Coronary artery (tissue), 2 donors: ENCODE measurements around the gene RLBP1.

Experiments used
- DNase-seq: peaks from one replicate; pipeline ENCODE4 v3.0.0-alpha.2; 2017; ENCODE audit warnings: low spot score
- H3K27ac ChIP-seq, 2 donors: fragments of 200-600 bp; sonication (generic); one replicate each; pipeline ENCODE4 v1.5.1; 2016 to 2019
- H3K4me3 ChIP-seq: fragments of 200-600 bp; sonication (generic); 2 replicates; pipeline ENCODE4 v1.5.1; 2016; ENCODE audit warnings: mild to moderate bottlenecking, moderate library complexity
- TF ChIP-seq, protein P1 (sequence below): fragments of 200-600 bp; sonication (generic); IDR thresholded peaks from one replicate; pipeline ENCODE4 v1.5.1; 2019; ENCODE audit warnings: antibody characterized with exemption

The RLBP1 gene

DNA sequence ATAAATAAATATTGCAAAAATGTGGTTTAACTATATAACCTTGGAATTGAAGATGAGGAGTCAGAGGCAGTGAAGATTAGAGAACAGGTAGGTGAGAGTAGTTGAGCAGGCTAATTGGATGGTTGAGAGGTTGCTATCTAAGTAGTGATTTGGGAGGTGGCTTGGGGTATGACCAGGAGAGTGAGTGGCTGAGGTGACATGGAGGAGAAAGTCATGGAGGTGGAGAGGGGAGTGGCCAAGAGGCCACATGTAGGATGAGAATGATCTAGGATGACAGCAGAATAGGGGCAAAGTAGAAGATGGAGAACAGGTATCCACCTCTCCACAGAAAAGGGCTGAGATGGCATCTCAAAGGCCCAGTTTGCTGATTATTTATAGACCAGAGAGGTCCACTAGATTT, 10.5 kb upstream of the RLBP1 start:
- DNase-seq, result no peak
- TF ChIP-seq, protein P1, sequence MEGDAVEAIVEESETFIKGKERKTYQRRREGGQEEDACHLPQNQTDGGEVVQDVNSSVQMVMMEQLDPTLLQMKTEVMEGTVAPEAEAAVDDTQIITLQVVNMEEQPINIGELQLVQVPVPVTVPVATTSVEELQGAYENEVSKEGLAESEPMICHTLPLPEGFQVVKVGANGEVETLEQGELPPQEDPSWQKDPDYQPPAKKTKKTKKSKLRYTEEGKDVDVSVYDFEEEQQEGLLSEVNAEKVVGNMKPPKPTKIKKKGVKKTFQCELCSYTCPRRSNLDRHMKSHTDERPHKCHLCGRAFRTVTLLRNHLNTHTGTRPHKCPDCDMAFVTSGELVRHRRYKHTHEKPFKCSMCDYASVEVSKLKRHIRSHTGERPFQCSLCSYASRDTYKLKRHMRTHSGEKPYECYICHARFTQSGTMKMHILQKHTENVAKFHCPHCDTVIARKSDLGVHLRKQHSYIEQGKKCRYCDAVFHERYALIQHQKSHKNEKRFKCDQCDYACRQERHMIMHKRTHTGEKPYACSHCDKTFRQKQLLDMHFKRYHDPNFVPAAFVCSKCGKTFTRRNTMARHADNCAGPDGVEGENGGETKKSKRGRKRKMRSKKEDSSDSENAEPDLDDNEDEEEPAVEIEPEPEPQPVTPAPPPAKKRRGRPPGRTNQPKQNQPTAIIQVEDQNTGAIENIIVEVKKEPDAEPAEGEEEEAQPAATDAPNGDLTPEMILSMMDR, result no peak
- H3K4me3 ChIP-seq, result no peak overlapping the region
- H3K27ac ChIP-seq, result no peak overlapping the region

DNA sequence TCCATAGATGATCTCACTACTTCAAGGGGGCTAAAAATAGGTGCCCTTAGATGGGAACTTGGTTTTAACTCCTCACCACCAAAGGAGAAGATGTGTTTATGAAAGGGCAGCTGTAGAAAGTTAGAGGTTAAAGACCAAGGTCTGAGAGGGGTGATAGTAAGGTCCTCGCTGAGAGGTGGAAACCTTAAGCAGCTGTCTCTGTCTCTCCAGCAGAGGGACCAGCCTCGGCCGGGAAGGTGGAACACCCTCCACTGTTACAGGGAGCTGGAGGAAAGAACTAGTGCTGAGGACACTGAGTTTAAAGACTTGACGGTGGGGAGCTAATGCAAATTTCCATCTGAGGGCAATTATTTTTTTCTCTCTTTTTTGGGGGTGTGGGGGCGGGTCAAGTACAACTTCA, 8.9 kb upstream of the RLBP1 start:
- H3K4me3 ChIP-seq, result no peak overlapping the region
- TF ChIP-seq, protein P1, result no peak
- DNase-seq, result no peak

DNA sequence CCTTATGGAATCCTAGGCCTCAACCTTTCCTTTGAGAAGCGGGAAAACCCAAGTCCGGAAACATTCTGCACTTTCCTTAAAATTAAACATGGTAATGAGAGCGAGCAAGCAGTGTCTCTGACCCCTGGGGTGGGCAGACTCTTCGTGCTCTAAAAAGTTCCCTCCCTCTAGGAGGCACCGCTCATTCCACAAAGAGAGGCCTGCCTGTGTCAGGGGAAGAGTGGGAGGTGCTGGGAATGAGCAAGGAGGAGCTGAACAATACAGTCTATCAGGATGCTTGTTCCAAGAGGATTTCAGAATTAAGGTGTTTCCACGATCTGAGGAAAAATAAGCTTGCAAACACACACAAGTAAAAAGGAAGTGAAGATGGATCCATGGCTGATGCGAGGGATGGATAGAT, 6.0 kb upstream of the RLBP1 start:
- DNase-seq, result no peak
- no peak overlapping the region for H3K4me3 ChIP-seq
- H3K27ac ChIP-seq, result no peak overlapping the region
- TF ChIP-seq, protein P1, result no peak

More for the DNA sequence above, 8.9 kb upstream of the RLBP1 start:
- H3K27ac ChIP-seq, result no peak overlapping the region

DNA sequence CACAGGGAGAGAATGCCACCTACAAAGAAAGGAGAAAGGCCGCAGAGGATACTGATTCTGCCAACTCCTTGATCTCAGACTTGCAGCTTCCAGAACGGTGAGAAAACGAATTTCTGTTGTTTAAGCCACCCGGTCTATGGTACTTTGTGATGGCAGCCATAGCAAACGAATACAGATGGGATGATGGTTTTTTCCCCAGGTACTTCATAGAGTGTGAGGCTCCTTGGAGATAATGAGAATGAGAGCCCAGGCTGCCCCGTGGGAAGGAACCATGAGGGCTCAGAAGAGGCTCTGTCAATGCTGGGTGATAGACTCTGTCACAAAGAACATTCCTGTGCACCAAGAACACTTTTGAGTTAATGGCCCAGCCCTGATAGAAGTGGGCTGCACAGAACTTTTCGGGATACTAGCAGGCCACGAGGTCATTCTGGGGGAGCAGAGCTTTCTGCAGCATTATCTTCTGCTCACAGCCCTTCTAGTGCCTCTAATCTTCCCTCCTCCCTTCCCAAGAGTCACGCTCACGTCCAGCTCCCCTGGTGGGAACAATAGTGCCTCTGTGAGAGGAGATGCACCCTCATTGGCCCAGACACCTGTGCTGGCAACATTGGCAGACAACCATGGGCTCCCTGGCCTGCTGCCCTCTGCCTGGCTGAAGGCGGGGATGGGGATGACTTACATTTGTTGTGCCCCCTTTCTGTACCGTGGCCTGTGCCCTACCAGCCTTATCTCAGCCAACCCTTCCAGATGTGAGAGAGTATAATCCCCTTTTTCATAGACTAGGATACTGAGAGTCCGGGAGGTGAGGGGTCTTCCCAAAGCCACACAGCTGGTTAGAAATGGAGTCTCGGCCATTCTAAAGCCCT, 5.2 kb upstream of the RLBP1 start:
- Histone ChIP-seq H3K4me3 (no peak overlapping the region), H3K27ac (no peak overlapping the region)
- TF ChIP-seq, protein P1, result no peak
- DNase-seq, result no peak

DNA sequence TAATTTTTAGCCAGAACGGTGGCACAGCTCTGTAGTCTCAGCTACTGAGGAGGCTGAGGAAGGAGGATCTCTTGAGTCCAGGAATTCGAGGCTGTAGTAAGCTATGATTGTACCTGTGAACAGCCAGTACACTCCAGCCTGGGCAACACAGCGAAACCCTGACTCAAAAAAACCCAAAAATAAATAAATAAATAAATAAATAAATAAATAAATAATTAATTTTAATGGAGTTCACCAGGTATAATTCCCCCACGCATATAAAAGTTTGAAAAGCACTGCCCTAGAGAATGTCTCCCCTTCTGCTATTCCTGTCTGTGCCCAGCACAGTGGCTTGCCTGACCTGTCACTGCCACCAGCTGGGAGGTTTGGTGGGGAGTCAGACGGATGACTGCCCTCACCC, 4.2 kb upstream of the RLBP1 start:
- TF ChIP-seq, protein P1, result no peak
- no peak overlapping the region for H3K4me3 ChIP-seq
- DNase-seq, result no peak
- no peak overlapping the region for H3K27ac ChIP-seq

DNA sequence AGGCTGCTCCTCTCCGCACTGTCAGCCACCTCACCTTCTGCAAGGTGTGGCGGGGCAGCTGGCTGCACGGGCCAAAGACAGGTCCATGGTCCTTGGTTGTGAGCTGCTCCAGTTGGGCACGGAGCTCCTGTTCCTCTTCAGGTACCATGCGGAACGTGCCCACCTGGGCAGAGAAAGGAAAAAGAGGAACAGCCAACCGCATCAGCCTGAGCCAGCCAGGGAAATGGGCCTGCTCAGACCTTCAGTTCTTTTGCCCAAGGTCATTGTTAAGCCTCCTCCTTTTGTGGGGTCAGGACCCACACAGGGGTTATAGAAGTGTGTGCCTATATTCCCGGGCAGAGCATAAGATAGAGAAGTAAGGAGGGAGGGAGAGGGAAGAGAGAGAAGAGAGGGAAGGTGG, 2.8 kb downstream of the RLBP1 start:
- Histone ChIP-seq H3K27ac (no peak overlapping the region), H3K4me3 (no peak overlapping the region)
- TF ChIP-seq, protein P1, result no peak
- DNase-seq, result no peak
